ENCODE data around the gene POLG. TPM values are rescaled to one million over a fixed set of nuclear protein-coding genes. Genes with fewer than 3 reads are reported as not detected.

The POLG gene
- polyA plus RNA-seq, 1 donor from 2014 or later: 47.9 TPM

DNA sequence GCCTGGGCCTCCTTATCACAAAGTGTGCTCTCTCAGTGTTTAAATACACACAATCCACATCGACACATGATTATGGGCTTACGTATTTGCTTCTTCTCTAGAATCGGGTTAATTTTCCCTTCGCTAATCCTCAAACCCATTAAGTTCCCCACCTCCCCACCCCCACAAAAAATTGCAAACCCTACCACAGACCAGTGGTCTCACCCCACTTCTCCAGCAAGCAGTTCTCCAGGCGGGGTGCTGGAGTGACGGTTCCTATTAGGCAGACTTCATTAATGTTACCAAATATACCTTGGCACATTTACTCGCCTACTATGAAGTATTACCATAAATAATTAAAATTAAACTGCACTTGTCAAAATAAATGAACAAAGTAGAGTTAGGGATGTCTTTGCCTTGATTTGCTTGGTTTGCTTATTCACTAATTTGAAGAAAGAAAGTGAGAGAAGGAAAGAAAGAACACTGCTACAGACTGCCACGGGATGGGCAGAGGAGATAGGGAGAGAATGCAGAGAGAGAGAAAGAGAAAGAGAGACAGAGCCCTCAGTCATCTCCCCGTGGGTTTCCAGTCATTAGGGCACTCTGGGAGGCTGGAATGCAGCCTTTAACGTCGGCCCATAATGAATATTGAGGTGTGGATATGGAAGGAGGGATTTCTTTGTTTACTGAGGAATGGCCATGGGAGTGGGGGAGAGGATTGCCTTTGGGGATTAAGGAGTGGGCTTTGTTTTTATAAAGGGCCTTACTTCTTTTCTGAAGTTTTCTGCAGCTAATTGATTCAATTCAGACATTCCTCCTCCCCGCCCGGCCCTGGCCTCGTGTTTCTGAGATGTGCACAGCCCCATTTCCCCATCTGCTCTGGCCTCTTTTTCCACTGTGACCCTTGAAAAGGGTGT, 39.7 kb upstream of the POLG start:
- TF ChIP-seq EP300 (conservative IDR thresholded peaks at IDR 0.05; ENCODE audit: poor library complexity, severe bottlenecking) (no peak), EZH2 (IDR thresholded peaks at IDR 0.05; ENCODE audit: borderline replicate concordance, insufficient read depth, low read length, poor library complexity, severe bottlenecking) (no peak)
- Histone ChIP-seq H3K27ac (ENCODE audit: low read length) (no peak overlapping the region), H3K36me3 (ENCODE audit: insufficient read depth, low read length) (no peaks in the 10 kb centered on the region), H4K20me1 (ENCODE audit: insufficient read depth) (no peaks in the 10 kb centered on the region), H3K9me3 (ENCODE audit: low read length) (no peaks in the 10 kb centered on the region), H3K4me3 (ENCODE audit: low read length) (peak overlapping the region; percentile 6), H3K27me3 (ENCODE audit: insufficient read depth, low read depth, low read length) (peaks cover 80% of the 10 kb centered on the region), H3K9me2 (ENCODE audit: insufficient read depth, low read length) (no peaks in the 10 kb centered on the region), H2AFZ (ENCODE audit: low read depth, low read length) (no peak overlapping the region), H3K9ac (ENCODE audit: low read length) (no peak overlapping the region), H3F3A (ENCODE audit: insufficient read depth, low read length, poor library complexity, severe bottlenecking) (no peaks in the 10 kb centered on the region), H3K79me2 (replicated peaks; ENCODE audit: insufficient read depth, low read length) (peaks cover 76% of the 10 kb centered on the region), H3K4me2 (ENCODE audit: low read length) (no peak overlapping the region)

DNA sequence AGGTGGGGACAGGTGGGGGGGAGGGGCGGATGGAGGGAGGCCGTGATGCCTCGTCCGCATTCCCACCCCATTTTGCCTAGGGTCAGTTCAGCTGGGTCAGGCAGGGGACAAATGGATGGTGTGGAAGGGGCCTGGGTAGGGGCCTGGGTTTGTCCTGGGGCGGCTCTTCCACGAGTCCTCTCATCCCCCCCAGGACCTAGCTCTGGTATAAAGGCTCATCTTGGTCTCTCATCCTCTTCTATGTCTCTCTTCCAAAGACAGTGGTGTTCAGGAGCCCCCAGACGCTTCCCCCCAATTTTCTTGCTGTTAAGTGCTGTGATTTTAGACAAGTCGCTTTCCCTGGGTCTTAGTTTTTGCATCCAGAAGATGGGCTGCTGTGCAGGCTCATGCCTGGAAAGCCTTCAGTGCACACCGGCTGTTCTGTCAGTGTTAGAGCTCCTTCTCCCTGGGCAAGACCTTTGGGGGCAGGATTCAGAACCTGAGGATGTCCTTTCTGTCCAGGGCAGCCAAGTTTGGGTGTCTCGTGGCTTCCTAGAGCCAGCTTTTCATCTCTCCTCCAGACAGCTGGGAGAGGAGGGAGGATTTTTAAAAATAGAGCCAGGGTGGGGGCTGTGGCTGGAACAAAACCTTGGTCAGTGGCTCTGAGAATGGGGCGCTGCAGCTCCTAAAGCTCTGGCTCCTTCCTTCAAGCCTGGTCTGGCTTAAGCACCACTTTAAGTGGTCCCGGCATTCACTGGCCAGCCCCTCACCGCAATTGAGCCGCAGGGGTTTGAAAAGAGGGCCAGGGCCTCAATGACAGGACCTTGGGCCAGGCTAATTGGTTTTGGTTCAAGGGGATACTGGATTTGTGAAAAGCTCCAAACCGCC, 37.7 kb upstream of the POLG start:
- no peak overlapping the region for H3K4me2 ChIP-seq (ENCODE audit: low read length)
- no peak overlapping the region for H3K27ac ChIP-seq (ENCODE audit: low read length)
- H3K36me3 ChIP-seq (ENCODE audit: insufficient read depth, low read length): no peaks in the 10 kb centered on the region
- TF ChIP-seq EZH2 (IDR thresholded peaks at IDR 0.05; ENCODE audit: borderline replicate concordance, insufficient read depth, low read length, poor library complexity, severe bottlenecking): no peak
- no peak for TF ChIP-seq POLR2AphosphoS5 (IDR thresholded peaks at IDR 0.05)
- TF ChIP-seq RAD21 (conservative IDR thresholded peaks at IDR 0.05): no peak
- no peak for TF ChIP-seq SMC3 (conservative IDR thresholded peaks at IDR 0.05; ENCODE audit: poor library complexity)
- TF ChIP-seq EP300 (conservative IDR thresholded peaks at IDR 0.05; ENCODE audit: poor library complexity, severe bottlenecking): no peak
- TF ChIP-seq, protein P1, sequence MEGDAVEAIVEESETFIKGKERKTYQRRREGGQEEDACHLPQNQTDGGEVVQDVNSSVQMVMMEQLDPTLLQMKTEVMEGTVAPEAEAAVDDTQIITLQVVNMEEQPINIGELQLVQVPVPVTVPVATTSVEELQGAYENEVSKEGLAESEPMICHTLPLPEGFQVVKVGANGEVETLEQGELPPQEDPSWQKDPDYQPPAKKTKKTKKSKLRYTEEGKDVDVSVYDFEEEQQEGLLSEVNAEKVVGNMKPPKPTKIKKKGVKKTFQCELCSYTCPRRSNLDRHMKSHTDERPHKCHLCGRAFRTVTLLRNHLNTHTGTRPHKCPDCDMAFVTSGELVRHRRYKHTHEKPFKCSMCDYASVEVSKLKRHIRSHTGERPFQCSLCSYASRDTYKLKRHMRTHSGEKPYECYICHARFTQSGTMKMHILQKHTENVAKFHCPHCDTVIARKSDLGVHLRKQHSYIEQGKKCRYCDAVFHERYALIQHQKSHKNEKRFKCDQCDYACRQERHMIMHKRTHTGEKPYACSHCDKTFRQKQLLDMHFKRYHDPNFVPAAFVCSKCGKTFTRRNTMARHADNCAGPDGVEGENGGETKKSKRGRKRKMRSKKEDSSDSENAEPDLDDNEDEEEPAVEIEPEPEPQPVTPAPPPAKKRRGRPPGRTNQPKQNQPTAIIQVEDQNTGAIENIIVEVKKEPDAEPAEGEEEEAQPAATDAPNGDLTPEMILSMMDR (IDR thresholded peaks at IDR 0.05; ENCODE audit: poor library complexity, severe bottlenecking): no peak
- TF ChIP-seq TAF1 (IDR thresholded peaks at IDR 0.05; ENCODE audit: low read depth): no peak
- TF ChIP-seq, protein P2, sequence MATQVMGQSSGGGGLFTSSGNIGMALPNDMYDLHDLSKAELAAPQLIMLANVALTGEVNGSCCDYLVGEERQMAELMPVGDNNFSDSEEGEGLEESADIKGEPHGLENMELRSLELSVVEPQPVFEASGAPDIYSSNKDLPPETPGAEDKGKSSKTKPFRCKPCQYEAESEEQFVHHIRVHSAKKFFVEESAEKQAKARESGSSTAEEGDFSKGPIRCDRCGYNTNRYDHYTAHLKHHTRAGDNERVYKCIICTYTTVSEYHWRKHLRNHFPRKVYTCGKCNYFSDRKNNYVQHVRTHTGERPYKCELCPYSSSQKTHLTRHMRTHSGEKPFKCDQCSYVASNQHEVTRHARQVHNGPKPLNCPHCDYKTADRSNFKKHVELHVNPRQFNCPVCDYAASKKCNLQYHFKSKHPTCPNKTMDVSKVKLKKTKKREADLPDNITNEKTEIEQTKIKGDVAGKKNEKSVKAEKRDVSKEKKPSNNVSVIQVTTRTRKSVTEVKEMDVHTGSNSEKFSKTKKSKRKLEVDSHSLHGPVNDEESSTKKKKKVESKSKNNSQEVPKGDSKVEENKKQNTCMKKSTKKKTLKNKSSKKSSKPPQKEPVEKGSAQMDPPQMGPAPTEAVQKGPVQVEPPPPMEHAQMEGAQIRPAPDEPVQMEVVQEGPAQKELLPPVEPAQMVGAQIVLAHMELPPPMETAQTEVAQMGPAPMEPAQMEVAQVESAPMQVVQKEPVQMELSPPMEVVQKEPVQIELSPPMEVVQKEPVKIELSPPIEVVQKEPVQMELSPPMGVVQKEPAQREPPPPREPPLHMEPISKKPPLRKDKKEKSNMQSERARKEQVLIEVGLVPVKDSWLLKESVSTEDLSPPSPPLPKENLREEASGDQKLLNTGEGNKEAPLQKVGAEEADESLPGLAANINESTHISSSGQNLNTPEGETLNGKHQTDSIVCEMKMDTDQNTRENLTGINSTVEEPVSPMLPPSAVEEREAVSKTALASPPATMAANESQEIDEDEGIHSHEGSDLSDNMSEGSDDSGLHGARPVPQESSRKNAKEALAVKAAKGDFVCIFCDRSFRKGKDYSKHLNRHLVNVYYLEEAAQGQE (IDR thresholded peaks at IDR 0.05; ENCODE audit: borderline replicate concordance): no peak
- no peak for TF ChIP-seq MXI1 (conservative IDR thresholded peaks at IDR 0.05; ENCODE audit: poor library complexity, severe bottlenecking)
- H3K9ac ChIP-seq (ENCODE audit: low read length): peak overlapping the region; percentile 81
- H3K27me3 ChIP-seq (ENCODE audit: insufficient read depth, low read depth, low read length): peaks cover 77% of the 10 kb centered on the region
- H2AFZ ChIP-seq (ENCODE audit: low read depth, low read length): no peak overlapping the region
- H3K79me2 ChIP-seq (replicated peaks; ENCODE audit: insufficient read depth, low read length): peaks cover 94% of the 10 kb centered on the region
- H3K9me3 ChIP-seq (ENCODE audit: low read length): no peaks in the 10 kb centered on the region
- H3K9me2 ChIP-seq (ENCODE audit: insufficient read depth, low read length): no peaks in the 10 kb centered on the region
- no peaks in the 10 kb centered on the region for H4K20me1 ChIP-seq (ENCODE audit: insufficient read depth)
- H3K4me3 ChIP-seq (ENCODE audit: low read length): peak overlapping the region; percentile 88
- no peaks in the 10 kb centered on the region for H3F3A ChIP-seq (ENCODE audit: insufficient read depth, low read length, poor library complexity, severe bottlenecking)

All from neural cell (in vitro differentiated cells).